Stimulated activated CD4-positive, alpha-beta T cell treated with anti-CD3 and anti-CD28 coated beads, Interleukin-12 subunit alpha, Interleukin-12 subunit beta, amount 100 ng/mL, for 4 hours (primary cell): Measurements from ENCODE around the gene POC1B.

Experiments
- DNase-seq: peaks from one replicate; pipeline ENCODE4 v3.0.0-alpha.2; 2020

POC1B gene

GRCh38 chr12:89494411-89495231 lies 31.2 kb downstream of the POC1B start:
- DNase-seq = peak; percentile 26

- DNase-seq = no peak
Measured at GRCh38 chr12:89493670-89494302, 32.1 kb downstream of the POC1B start.

- no peak for DNase-seq
Measured at GRCh38 chr12:89492883-89493282, 33.0 kb downstream of the POC1B start.

GRCh38 chr12:89490922-89491321 lies 34.9 kb downstream of the POC1B start:
- DNase-seq = no peak

- DNase-seq = no peak
Measured at GRCh38 chr12:89486264-89486663, 39.6 kb downstream of the POC1B start.

- no peak for DNase-seq
Measured at GRCh38 chr12:89484470-89484869, 41.4 kb downstream of the POC1B start.

- DNase-seq = no peak
Measured at GRCh38 chr12:89481213-89481914, 44.5 kb downstream of the POC1B start.

GRCh38 chr12:89479982-89480381 lies 45.9 kb downstream of the POC1B start:
- DNase-seq = no peak

- no peak for DNase-seq
Measured at GRCh38 chr12:89477633-89478279, 48.1 kb downstream of the POC1B start.

- DNase-seq = no peak
Measured at GRCh38 chr12:89476904-89477595, 48.8 kb downstream of the POC1B start.

- DNase-seq = no peak
Measured at GRCh38 chr12:89476232-89476631, 49.6 kb downstream of the POC1B start.

GRCh38 chr12:89475203-89475990 lies 50.5 kb downstream of the POC1B start:
- no peak for DNase-seq

GRCh38 chr12:89474615-89475014 lies 51.2 kb downstream of the POC1B start:
- DNase-seq = no peak

- DNase-seq = no peak
Measured at GRCh38 chr12:89472508-89472907, 53.3 kb downstream of the POC1B start.

GRCh38 chr12:89470741-89471509 lies 54.9 kb downstream of the POC1B start:
- DNase-seq = no peak

- no peak for DNase-seq
Measured at GRCh38 chr12:89469361-89469760, 56.5 kb downstream of the POC1B start.

- DNase-seq = no peak
Measured at GRCh38 chr12:89468648-89469326, 57.1 kb downstream of the POC1B start.

- DNase-seq = no peak
Measured at GRCh38 chr12:89468017-89468416, 57.8 kb downstream of the POC1B start.

- DNase-seq = no peak
Measured at GRCh38 chr12:89464974-89465592, 60.8 kb downstream of the POC1B start.
